Activated CD4-positive, alpha-beta T cell treated with anti-CD3 and anti-CD28 coated beads for 36 hours (primary cell): ENCODE data around the gene ARL5B. TPM values are rescaled to one million over a fixed set of nuclear protein-coding genes. Genes with fewer than 3 reads are reported as not detected.

Experiments
- ATAC-seq: fragments of 200-7000 bp; cut with Tn5 transposase; one replicate; pipeline ENCODE4 v1.10.0; 2021; ENCODE audit warnings: mild to moderate bottlenecking, moderate library complexity
- CTCF ChIA-PET: fragments of 350-600 bp; sonication (Branson Sonifier 250); formaldehyde crosslinking; loops from one replicate; lab custom pipeline; 2021; ENCODE audit warnings: antibody characterized with exemption; lab: Charles Lee
- POLR2A ChIA-PET: fragments of 350-600 bp; sonication (Branson Sonifier 250); formaldehyde crosslinking; loops from one replicate; lab custom pipeline; 2021; ENCODE audit warnings: antibody characterized with exemption, inconsistent platforms; lab: Charles Lee
- DNase-seq: peaks from one replicate; pipeline ENCODE4 v3.0.0-alpha.2; 2020
- H3K27ac Mint-ChIP-seq: one replicate; pipeline ENCODE4 v1.8.0; 2021; ENCODE audit warnings: mixed read lengths
- H3K27me3 Mint-ChIP-seq: one replicate; pipeline ENCODE4 v1.8.0; 2021; ENCODE audit warnings: mixed read lengths
- H3K36me3 Mint-ChIP-seq: one replicate; pipeline ENCODE4 v1.8.0; 2021; ENCODE audit warnings: low read depth, mixed read lengths
- H3K4me1 Mint-ChIP-seq: one replicate; pipeline ENCODE4 v1.8.0; 2021; ENCODE audit warnings: mixed read lengths
- H3K4me3 Mint-ChIP-seq: one replicate; pipeline ENCODE4 v1.8.0; 2021; ENCODE audit warnings: mild to moderate bottlenecking, moderate library complexity, mixed read lengths
- H3K9me3 Mint-ChIP-seq: one replicate; pipeline ENCODE4 v1.8.0; 2021; ENCODE audit warnings: low read depth, mixed read lengths
- intact Hi-C, 2 experiments: fragments of 100-400 bp; cut with DNase I in 1 of 2; cut with micrococcal nuclease in 1 of 2; formaldehyde crosslinking; loops; one replicate each; pipeline versions ENCODE4 v1.14.2 to v1.15.1; 2022 to 2024; cut with DNase I, micrococcal nuclease
- total RNA-seq, 2 experiments: library from RNA; stranded (reverse); gene quantifications; one replicate each; pipeline ENCODE4 v1.2.3, GENCODE V29; 2021

Gene ARL5B
- total RNA-seq, 2 experiments from 2014 or later = 11.3 to 12.0 TPM

- Mint-ChIP-seq H3K4me1 (peaks cover 36% of the 10 kb centered on the region), H3K27me3 (no peaks in the 10 kb centered on the region), H3K36me3 (peaks cover 18% of the 10 kb centered on the region), H3K4me3 (peak overlapping the region; percentile 99), H3K9me3 (no peaks in the 10 kb centered on the region), H3K27ac (peak overlapping the region; percentile 94)
- ATAC-seq = no peak
- ChIA-PET POLR2A (no interaction called here), CTCF (interaction anchor here (1.5 kb wide), 1 partner anchor 10 kb away, joined by 8 read pairs; no protein-coding TSS in a partner anchor)
- peak; percentile 23 for DNase-seq
- intact Hi-C loops = loop anchor here (1.0 to 10.0 kb wide), 4 partner anchors 7 to 1842 kb away; partner anchors contain the start of genes NSUN6 (in 2 of the 2), RSU1 (in 1 of the 2), STAM (in 1 of the 2) and TRDMT1 (in 1 of the 2)
Measured at GRCh38 chr10:18658271-18659124, 733 bp upstream of the ARL5B start.

GRCh38 chr10:18659819-18660535 lies 746 bp downstream of the ARL5B start:
- Mint-ChIP-seq H3K27ac (peak overlapping the region; percentile 98), H3K36me3 (peaks cover 22% of the 10 kb centered on the region), H3K27me3 (no peaks in the 10 kb centered on the region), H3K4me3 (peak overlapping the region; percentile 99), H3K9me3 (no peaks in the 10 kb centered on the region), H3K4me1 (peaks cover 46% of the 10 kb centered on the region)
- peak; percentile 36 for DNase-seq
- peak; percentile 31 for ATAC-seq
- CTCF ChIA-PET = interaction anchor here (0.6 kb wide), 1 partner anchor 83 kb away, joined by 3 read pairs; no protein-coding TSS in a partner anchor
- POLR2A ChIA-PET = no interaction called here
- intact Hi-C loops = loop anchor here (1.0 to 10.0 kb wide), 4 partner anchors 9 to 1843 kb away; partner anchors contain the start of genes NSUN6 (in 2 of the 2), RSU1 (in 1 of the 2), STAM (in 1 of the 2) and TRDMT1 (in 1 of the 2)

GRCh38 chr10:18660816-18661431 lies 1.7 kb downstream of the ARL5B start:
- DNase-seq (no peak), ATAC-seq (no peak)
- peak overlapping the region; percentile 58 for H3K27ac Mint-ChIP-seq
- POLR2A ChIA-PET = no interaction called here
- CTCF ChIA-PET = no interaction called here
- H3K4me1 Mint-ChIP-seq = peaks cover 55% of the 10 kb centered on the region
- no peaks in the 10 kb centered on the region for H3K9me3 Mint-ChIP-seq
- H3K4me3 Mint-ChIP-seq = peak overlapping the region; percentile 99
- H3K36me3 Mint-ChIP-seq = peaks cover 22% of the 10 kb centered on the region
- no peaks in the 10 kb centered on the region for H3K27me3 Mint-ChIP-seq
- intact Hi-C loops = no loop called here

- H3K4me3 Mint-ChIP-seq = no peak overlapping the region
- POLR2A ChIA-PET = no interaction called here
Measured at GRCh38 chr10:18664841-18665478, 5.7 kb downstream of the ARL5B start.

GRCh38 chr10:18665815-18666558 lies 6.8 kb downstream of the ARL5B start:
- POLR2A ChIA-PET = no interaction called here
- intact Hi-C loops = no loop called here
- CTCF ChIA-PET = interaction anchor here (0.6 to 1.7 kb wide), 2 partner anchors 54 to 130 kb away, joined by 3 read pairs; no protein-coding TSS in a partner anchor
- Mint-ChIP-seq H3K4me1 (peaks cover 48% of the 10 kb centered on the region), H3K9me3 (no peaks in the 10 kb centered on the region), H3K4me3 (no peak overlapping the region), H3K27me3 (no peaks in the 10 kb centered on the region), H3K36me3 (peaks cover 37% of the 10 kb centered on the region), H3K27ac (no peak overlapping the region)
- DNase-seq (no peak), ATAC-seq (no peak)

More at GRCh38 chr10:18664841-18665478, 5.7 kb downstream of the ARL5B start:
- Mint-ChIP-seq H3K27me3 (no peaks in the 10 kb centered on the region), H3K27ac (no peak overlapping the region), H3K9me3 (no peaks in the 10 kb centered on the region), H3K4me1 (peaks cover 53% of the 10 kb centered on the region), H3K36me3 (peaks cover 32% of the 10 kb centered on the region)
- CTCF ChIA-PET = interaction anchor here (0.6 kb wide), 1 partner anchor 242 kb away, joined by 4 read pairs; no protein-coding TSS in a partner anchor
- DNase-seq = no peak
- no peak for ATAC-seq
- intact Hi-C loops = no loop called here

GRCh38 chr10:18666810-18667209 lies 7.6 kb downstream of the ARL5B start:
- ChIA-PET CTCF (interaction anchor here (1.7 kb wide), 1 partner anchor 130 kb away, joined by 3 read pairs; no protein-coding TSS in a partner anchor), POLR2A (no interaction called here)
- Mint-ChIP-seq H3K9me3 (no peaks in the 10 kb centered on the region), H3K27me3 (no peaks in the 10 kb centered on the region), H3K4me3 (no peak overlapping the region), H3K27ac (no peak overlapping the region), H3K36me3 (peaks cover 34% of the 10 kb centered on the region), H3K4me1 (peaks cover 40% of the 10 kb centered on the region)
- intact Hi-C loops = no loop called here
- DNase-seq = no peak
- ATAC-seq = no peak

- DNase-seq = no peak
- Mint-ChIP-seq H3K27me3 (no peaks in the 10 kb centered on the region), H3K4me3 (no peak overlapping the region), H3K27ac (no peak overlapping the region), H3K9me3 (no peaks in the 10 kb centered on the region), H3K36me3 (peaks cover 29% of the 10 kb centered on the region), H3K4me1 (peaks cover 31% of the 10 kb centered on the region)
- ChIA-PET POLR2A (no interaction called here), CTCF (interaction anchor here (1.7 kb wide), 1 partner anchor 132 kb away, joined by 3 read pairs; no protein-coding TSS in a partner anchor)
- ATAC-seq = no peak
- intact Hi-C loops = no loop called here
Measured at GRCh38 chr10:18668026-18668425, 8.8 kb downstream of the ARL5B start.

- POLR2A ChIA-PET = no interaction called here
- Mint-ChIP-seq H3K9me3 (no peaks in the 10 kb centered on the region), H3K4me1 (peaks cover 2% of the 10 kb centered on the region), H3K27me3 (no peaks in the 10 kb centered on the region), H3K36me3 (peaks cover 36% of the 10 kb centered on the region), H3K4me3 (no peak overlapping the region), H3K27ac (no peak overlapping the region)
- DNase-seq (no peak), ATAC-seq (no peak)
- intact Hi-C loops = no loop called here
- CTCF ChIA-PET = no interaction called here
Measured at GRCh38 chr10:18675086-18675801, 16.0 kb downstream of the ARL5B start.

GRCh38 chr10:18680754-18681153 lies 21.5 kb downstream of the ARL5B start:
- POLR2A ChIA-PET = no interaction called here
- H3K36me3 Mint-ChIP-seq = peaks cover 11% of the 10 kb centered on the region
- no peak overlapping the region for H3K27ac Mint-ChIP-seq

GRCh38 chr10:18681366-18681765 lies 22.1 kb downstream of the ARL5B start:
- Mint-ChIP-seq H3K36me3 (peaks cover 8% of the 10 kb centered on the region), H3K4me1 (peaks cover 18% of the 10 kb centered on the region), H3K9me3 (no peaks in the 10 kb centered on the region), H3K27ac (no peak overlapping the region), H3K4me3 (no peak overlapping the region), H3K27me3 (no peaks in the 10 kb centered on the region)
- DNase-seq (no peak), ATAC-seq (no peak)
- CTCF ChIA-PET = no interaction called here
- POLR2A ChIA-PET = no interaction called here
- intact Hi-C loops = loop anchor here in 1 of 2 experiments (10.0 kb wide), 1 partner anchor 1103 kb away; no protein-coding TSS in a partner anchor

More at GRCh38 chr10:18680754-18681153, 21.5 kb downstream of the ARL5B start:
- no peak for ATAC-seq
- CTCF ChIA-PET = no interaction called here
- intact Hi-C loops = loop anchor here in 1 of 2 experiments (10.0 kb wide), 1 partner anchor 1104 kb away; no protein-coding TSS in a partner anchor
- H3K27me3 Mint-ChIP-seq = no peaks in the 10 kb centered on the region
- H3K4me1 Mint-ChIP-seq = peaks cover 18% of the 10 kb centered on the region
- no peaks in the 10 kb centered on the region for H3K9me3 Mint-ChIP-seq
- H3K4me3 Mint-ChIP-seq = no peak overlapping the region
- no peak for DNase-seq
